Measurements from ENCODE around the gene HTT. TPM values are rescaled to one million over a fixed set of nuclear protein-coding genes. Genes with fewer than 3 reads are reported as not detected.

The HTT gene
- polyA plus RNA-seq, 3 donors = 1.8 to 27.1 (median 3.0) TPM

DNA sequence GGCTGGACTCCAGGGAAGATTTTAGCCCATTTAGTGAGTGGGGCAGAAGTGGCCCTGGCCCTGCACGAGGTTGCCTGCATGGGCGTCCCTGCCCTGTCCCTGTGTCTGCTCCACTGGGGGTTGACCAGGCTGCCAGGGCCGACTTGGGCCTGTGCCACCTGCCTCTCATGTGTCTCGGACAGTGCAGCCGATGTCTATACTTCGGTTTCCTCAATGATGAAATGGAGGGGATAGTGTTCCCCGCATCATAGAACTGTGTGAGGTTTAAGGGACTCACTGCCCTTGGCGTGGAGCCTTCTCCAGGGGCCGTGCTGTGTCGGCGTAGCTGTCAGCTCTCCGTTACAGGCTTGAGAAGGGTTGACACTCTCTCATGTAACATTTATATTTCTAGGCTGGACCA is 147.5 kb downstream of the HTT start:
- H3K9me3 Mint-ChIP-seq = peaks cover 0 to 2% (median 0%) of the 10 kb centered on the region in 7 donors
- no peaks in the 10 kb centered on the region for H4K20me1 ChIP-seq (ENCODE audit: insufficient read depth, low read length)
- H3K79me2 ChIP-seq (ENCODE audit: insufficient read depth, low read length) = peaks cover 4% of the 10 kb centered on the region
- no peak overlapping the region for H3K27ac ChIP-seq (ENCODE audit: low read depth in 1 of 2, low read length in 2 of 2)
- H3K36me3 Mint-ChIP-seq = peaks cover 74 to 79% of the 10 kb centered on the region in 2 donors
- TF ChIP-seq, protein P1, sequence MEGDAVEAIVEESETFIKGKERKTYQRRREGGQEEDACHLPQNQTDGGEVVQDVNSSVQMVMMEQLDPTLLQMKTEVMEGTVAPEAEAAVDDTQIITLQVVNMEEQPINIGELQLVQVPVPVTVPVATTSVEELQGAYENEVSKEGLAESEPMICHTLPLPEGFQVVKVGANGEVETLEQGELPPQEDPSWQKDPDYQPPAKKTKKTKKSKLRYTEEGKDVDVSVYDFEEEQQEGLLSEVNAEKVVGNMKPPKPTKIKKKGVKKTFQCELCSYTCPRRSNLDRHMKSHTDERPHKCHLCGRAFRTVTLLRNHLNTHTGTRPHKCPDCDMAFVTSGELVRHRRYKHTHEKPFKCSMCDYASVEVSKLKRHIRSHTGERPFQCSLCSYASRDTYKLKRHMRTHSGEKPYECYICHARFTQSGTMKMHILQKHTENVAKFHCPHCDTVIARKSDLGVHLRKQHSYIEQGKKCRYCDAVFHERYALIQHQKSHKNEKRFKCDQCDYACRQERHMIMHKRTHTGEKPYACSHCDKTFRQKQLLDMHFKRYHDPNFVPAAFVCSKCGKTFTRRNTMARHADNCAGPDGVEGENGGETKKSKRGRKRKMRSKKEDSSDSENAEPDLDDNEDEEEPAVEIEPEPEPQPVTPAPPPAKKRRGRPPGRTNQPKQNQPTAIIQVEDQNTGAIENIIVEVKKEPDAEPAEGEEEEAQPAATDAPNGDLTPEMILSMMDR (IDR thresholded peaks at IDR 0.05) = no peak
- no peak overlapping the region for H3K4me2 ChIP-seq (replicated peaks; ENCODE audit: extremely low read depth, low read length, poor library complexity, severe bottlenecking)
- H3K9me3 ChIP-seq (replicated peaks in 1 of 2; ENCODE audit: control insufficient read depth in 1 of 2, insufficient read depth in 1 of 2, low read length in 2 of 2) = no peaks in the 10 kb centered on the region
- no peak overlapping the region for H3K4me3 ChIP-seq (replicated peaks in 1 of 3; ENCODE audit: low read depth in 2 of 3, low read length in 3 of 3)
- H3K27me3 Mint-ChIP-seq (ENCODE audit: low read depth in 3 of 3) = peaks cover 0 to 4% (median 2%) of the 10 kb centered on the region in 3 donors
- H3K4me3 Mint-ChIP-seq = no peak overlapping the region
- no peaks in the 10 kb centered on the region for H3K27me3 ChIP-seq (ENCODE audit: control insufficient read depth in 2 of 2, insufficient read depth in 2 of 2, low read length in 2 of 2)
- H3K36me3 ChIP-seq (replicated peaks in 1 of 2; ENCODE audit: control insufficient read depth in 1 of 2, insufficient read depth in 2 of 2, low read length in 2 of 2) = peaks cover 52 to 66% of the 10 kb centered on the region in 2 donors
- 96% methylated on average over 11 of the region's 12 CpGs for WGBS (ENCODE audit: insufficient coverage)
- no peak for DNase-seq
- intact Hi-C loops (cut with micrococcal nuclease) = no loop called here
- no peak overlapping the region for H3K9ac ChIP-seq (ENCODE audit: insufficient read depth, low read length, poor library complexity, severe bottlenecking)
- peak overlapping the region in 2 of 7 donors; percentile 13 to 37 for H3K27ac Mint-ChIP-seq
- peaks cover 44 to 45% of the 10 kb centered on the region in 2 donors for H3K4me1 ChIP-seq (ENCODE audit: control insufficient read depth in 1 of 2, insufficient read depth in 2 of 2, low read length in 2 of 2)
- no peak overlapping the region for H2AFZ ChIP-seq (ENCODE audit: insufficient read depth, low read depth, low read length, poor library complexity, severe bottlenecking)
- H3K4me1 Mint-ChIP-seq = peaks cover 47% of the 10 kb centered on the region

DNA sequence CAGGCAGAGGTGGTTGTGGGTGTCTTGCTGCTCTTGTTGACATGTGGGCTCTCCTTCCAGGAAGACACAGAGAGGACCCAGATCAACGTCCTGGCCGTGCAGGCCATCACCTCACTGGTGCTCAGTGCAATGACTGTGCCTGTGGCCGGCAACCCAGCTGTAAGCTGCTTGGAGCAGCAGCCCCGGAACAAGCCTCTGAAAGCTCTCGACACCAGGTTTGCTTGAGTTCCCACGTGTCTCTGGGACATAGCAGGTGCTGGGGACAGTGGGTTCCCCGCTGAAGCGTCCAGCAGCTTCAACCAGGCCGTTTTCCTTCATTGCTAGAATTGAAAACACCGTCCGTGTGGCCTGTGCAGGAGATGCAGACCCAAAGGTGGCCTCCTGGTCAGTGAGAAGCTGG is 148.9 kb downstream of the HTT start:
- Histone ChIP-seq H3K4me2 (replicated peaks; ENCODE audit: extremely low read depth, low read length, poor library complexity, severe bottlenecking) (no peak overlapping the region), H3K9ac (ENCODE audit: insufficient read depth, low read length, poor library complexity, severe bottlenecking) (peak overlapping the region; percentile 87)
- 98% methylated on average over 11 of the region's 11 CpGs for WGBS (ENCODE audit: insufficient coverage)

More for the DNA sequence above, 148.9 kb downstream of the HTT start:
- Histone ChIP-seq H3K36me3 (replicated peaks in 1 of 2; ENCODE audit: control insufficient read depth in 1 of 2, insufficient read depth in 2 of 2, low read length in 2 of 2) (peaks cover 46 to 58% of the 10 kb centered on the region in 2 donors), H3K4me3 (replicated peaks in 1 of 3; ENCODE audit: low read depth in 2 of 3, low read length in 3 of 3) (no peak overlapping the region), H4K20me1 (ENCODE audit: insufficient read depth, low read length) (no peaks in the 10 kb centered on the region), H3K4me1 (ENCODE audit: control insufficient read depth in 1 of 2, insufficient read depth in 2 of 2, low read length in 2 of 2) (peaks cover 50 to 52% of the 10 kb centered on the region in 2 donors), H3K27me3 (ENCODE audit: control insufficient read depth in 2 of 2, insufficient read depth in 2 of 2, low read length in 2 of 2) (no peaks in the 10 kb centered on the region), H3K27ac (ENCODE audit: low read depth in 1 of 2, low read length in 2 of 2) (peak overlapping the region; percentile 99 to 100), H2AFZ (ENCODE audit: insufficient read depth, low read depth, low read length, poor library complexity, severe bottlenecking) (no peak overlapping the region), H3K9me3 (replicated peaks in 1 of 2; ENCODE audit: control insufficient read depth in 1 of 2, insufficient read depth in 1 of 2, low read length in 2 of 2) (no peaks in the 10 kb centered on the region), H3K79me2 (ENCODE audit: insufficient read depth, low read length) (peaks cover 4% of the 10 kb centered on the region)
- peaks cover 0 to 4% (median 2%) of the 10 kb centered on the region in 3 donors for H3K27me3 Mint-ChIP-seq (ENCODE audit: low read depth in 3 of 3)
- H3K9me3 Mint-ChIP-seq = peaks cover 0 to 2% (median 0%) of the 10 kb centered on the region in 7 donors
- H3K4me1 Mint-ChIP-seq = peaks cover 51% of the 10 kb centered on the region
- TF ChIP-seq, protein P1 (IDR thresholded peaks at IDR 0.05) = no peak
- intact Hi-C loops (cut with micrococcal nuclease) = no loop called here
- H3K27ac Mint-ChIP-seq = peak overlapping the region; percentile 86 to 99 (median 99)
- no peak for DNase-seq
- peaks cover 62 to 72% of the 10 kb centered on the region in 2 donors for H3K36me3 Mint-ChIP-seq
- no peak overlapping the region for H3K4me3 Mint-ChIP-seq
